H1 (cell line): ENCODE results near the gene PDGFA. TPM values are rescaled to one million over a fixed set of nuclear protein-coding genes. Genes with fewer than 3 reads are reported as not detected.

Source experiments
- CHD2 ChIP-seq: IDR thresholded peaks from 2 replicates; pipeline ENCODE4 v1.6.1; 2012; ENCODE audit warnings: low read length, improper control_type of control experiment
- YY1 ChIP-seq: IDR thresholded peaks from 2 replicates; pipeline ENCODE4 v1.6.1; 2011; ENCODE audit warnings: low read depth, mild to moderate bottlenecking, low read length
- polyA plus RNA-seq, 7 experiments: library from polyadenylated mRNA; depleted of rRNA in 3 of 7; stranded (reverse) in 5 of 7; unstranded in 2 of 7; fragments of >200 nt in 5 of 7; fragments of 200-250 nt in 2 of 7; gene quantifications; 1 replicate in 5 of 7; 2 replicates in 1 of 7; 4 replicates in 1 of 7; pipeline versions ENCODE4 v1.2.1 to v1.2.3, GENCODE V29; 2011 to 2013; ENCODE audit warnings: missing spikeins in 2 of 7, mixed read lengths in 2 of 7
- total RNA-seq: library from RNA; stranded (reverse); fragmentation: NEBNext Ultra II Directional; extraction: Animal tissue kit (Norgen Biotek cat#: 25700); gene quantifications from 2 replicates; pipeline ENCODE4 v1.2.1, GENCODE V29; 2021

PDGFA gene
- total and polyA plus RNA-seq, 2 of the 8 experiments (the other 6 are each of a cell fraction or from before 2014, with no cell fraction given), result 21.1 to 43.0 TPM

- TF ChIP-seq CHD2 (no peak), YY1 (no peak)
Observed at GRCh38 chr7:499853-500485, 19.7 kb downstream of the PDGFA start (continued).
